Retinal pigment epithelial cell (primary cell): ENCODE results near the gene LRP5.
"Not testable (repeated sequence)": the region's sequence is repeated elsewhere in the genome, so short reads cannot be mapped to it uniquely, and the experiment has no call there.

ENCODE experiments used
- DNase-seq: peaks from one replicate; pipeline ENCODE4 v3.0.0-alpha.2; 2010; ENCODE audit warnings: low read depth
- H3K4me3 ChIP-seq: 2 replicates; pipeline ENCODE4 v1.5.1; 2011; ENCODE audit warnings: mild to moderate bottlenecking, low read length, control low read depth, moderate library complexity
- CTCF ChIP-seq: conservative IDR thresholded peaks from 2 replicates; pipeline ENCODE4 v1.5.1; 2011; ENCODE audit warnings: low read depth, low read length, control low read depth, inconsistent platforms

LRP5 gene

GRCh38 chr11:68398995-68399851 lies 86.8 kb downstream of the LRP5 start:
- no peak for DNase-seq
- no peak overlapping the region for H3K4me3 ChIP-seq
- TF ChIP-seq CTCF = no peak

- TF ChIP-seq CTCF = no peak
- no peak overlapping the region for H3K4me3 ChIP-seq
- no peak for DNase-seq
Measured at GRCh38 chr11:68399916-68400315, 87.5 kb downstream of the LRP5 start.

GRCh38 chr11:68400584-68400983 lies 88.2 kb downstream of the LRP5 start:
- H3K4me3 ChIP-seq, DNase-seq: not testable (repeated sequence)

- DNase-seq = no peak
- H3K4me3 ChIP-seq = no peak overlapping the region
- no peak for TF ChIP-seq CTCF
Measured at GRCh38 chr11:68401856-68402255, 89.5 kb downstream of the LRP5 start.

GRCh38 chr11:68402355-68403031 lies 90.1 kb downstream of the LRP5 start:
- H3K4me3 ChIP-seq = no peak overlapping the region
- DNase-seq = no peak
- no peak for TF ChIP-seq CTCF

- no peak for TF ChIP-seq CTCF
- no peak for DNase-seq
- H3K4me3 ChIP-seq = no peak overlapping the region
Measured at GRCh38 chr11:68403424-68403823, 91.0 kb downstream of the LRP5 start.

- no peak overlapping the region for H3K4me3 ChIP-seq
- no peak for TF ChIP-seq CTCF
- no peak for DNase-seq
Measured at GRCh38 chr11:68403831-68404230, 91.4 kb downstream of the LRP5 start.
